Measurements from ENCODE around the gene GPR42.
"Not testable (repeated sequence)": the region's sequence is repeated elsewhere in the genome, so short reads cannot be mapped to it uniquely, and the experiment has no call there.

GPR42 gene

GRCh38 chr19:35347171-35347929, 23.5 kb upstream of the GPR42 start, which contains the start of gene FFAR1:
Gene FFAR1, plus strand, starts transcription at chr19:35347902. Its CDS starts 3,650 bp downstream, at chr19:35351552.
- no peak for DNase-seq

DNA sequence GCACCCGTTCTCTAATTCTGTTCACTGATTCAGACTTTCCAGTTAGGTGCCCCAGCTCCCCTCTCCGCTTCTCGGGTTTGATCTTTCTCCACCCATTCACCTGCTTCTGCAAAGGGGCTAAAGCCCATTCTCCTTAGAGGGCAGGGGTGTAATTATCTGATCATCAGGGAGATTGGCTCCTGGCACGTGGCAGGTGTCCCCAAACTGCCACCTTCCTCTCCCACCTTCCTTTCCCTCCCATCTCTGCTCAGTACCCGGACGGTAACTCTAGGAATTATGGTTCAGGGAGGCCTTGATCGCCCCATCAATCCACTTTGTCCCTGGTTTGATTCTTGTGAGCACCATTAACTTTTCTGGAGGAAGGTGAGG, 23.0 kb upstream of the GPR42 start:
- DNase-seq: no peak

- DNase-seq: no peak
Measured at GRCh38 chr19:35348911-35349611, 21.8 kb upstream of the GPR42 start.

- DNase-seq: no peak
Measured at GRCh38 chr19:35349614-35350521, 21.0 kb upstream of the GPR42 start.

GRCh38 chr19:35350591-35350990, 20.3 kb upstream of the GPR42 start:
- no peak for DNase-seq

- DNase-seq: no peak
Measured at GRCh38 chr19:35351411-35352176, 19.3 kb upstream of the GPR42 start.

- DNase-seq: no peak
Measured at GRCh38 chr19:35352177-35352447, 18.8 kb upstream of the GPR42 start.

GRCh38 chr19:35352448-35353304, 18.2 kb upstream of the GPR42 start:
- DNase-seq: peak; percentile 23 to 64

GRCh38 chr19:35353635-35354034, 17.2 kb upstream of the GPR42 start:
- DNase-seq: no peak

GRCh38 chr19:35354898-35355297, 16.0 kb upstream of the GPR42 start:
- DNase-seq: no peak

DNA sequence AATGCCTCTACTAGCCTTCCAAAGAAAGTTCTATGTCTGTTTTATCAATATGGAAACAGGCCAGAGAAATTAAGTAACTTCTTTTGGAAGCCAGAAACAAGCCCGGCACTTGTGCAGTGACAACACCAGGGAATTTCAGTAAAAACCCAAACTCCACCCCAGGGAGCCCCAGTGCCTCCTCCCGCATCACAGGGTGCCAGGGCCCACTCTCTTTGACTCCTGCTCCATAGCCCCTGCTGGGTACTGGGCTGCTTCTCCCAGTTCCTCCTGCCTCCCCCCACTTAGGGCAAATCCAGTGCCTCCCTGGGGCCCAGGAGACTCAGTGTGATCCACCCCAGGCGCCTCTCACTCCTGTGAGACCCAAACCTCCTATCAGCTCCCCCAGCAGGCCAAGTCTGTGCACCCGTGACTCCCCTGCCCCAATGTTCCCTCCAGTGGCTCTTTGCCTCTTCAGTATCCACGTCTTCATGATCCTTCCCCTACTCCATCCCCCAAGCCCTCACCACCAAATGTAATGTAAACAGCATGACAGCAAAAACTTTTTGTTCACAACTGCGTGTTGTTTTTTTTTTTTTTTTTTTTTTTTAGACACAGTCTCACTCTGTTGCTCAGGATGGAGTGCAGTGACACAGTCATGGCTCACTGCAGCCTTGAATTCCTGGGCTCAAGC, 14.9 kb upstream of the GPR42 start:
- DNase-seq: no peak

GRCh38 chr19:35357867-35358573, 12.8 kb upstream of the GPR42 start, which contains the start of gene FFAR3:
Gene FFAR3, plus strand, starts transcription at chr19:35358460. Its CDS starts 431 bp downstream, at chr19:35358891.
- no peak for DNase-seq

- DNase-seq: not testable (repeated sequence)
Measured at GRCh38 chr19:35358834-35359233, 12.0 kb upstream of the GPR42 start.

DNA sequence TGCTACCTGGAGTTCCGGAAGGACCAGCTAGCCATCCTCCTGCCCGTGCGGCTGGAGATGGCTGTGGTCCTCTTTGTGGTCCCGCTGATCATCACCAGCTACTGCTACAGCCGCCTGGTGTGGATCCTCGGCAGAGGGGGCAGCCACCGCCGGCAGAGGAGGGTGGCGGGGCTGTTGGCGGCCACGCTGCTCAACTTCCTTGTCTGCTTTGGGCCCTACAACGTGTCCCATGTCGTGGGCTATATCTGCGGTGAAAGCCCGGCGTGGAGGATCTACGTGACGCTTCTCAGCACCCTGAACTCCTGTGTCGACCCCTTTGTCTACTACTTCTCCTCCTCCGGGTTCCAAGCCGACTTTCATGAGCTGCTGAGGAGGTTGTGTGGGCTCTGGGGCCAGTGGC, 11.5 kb upstream of the GPR42 start:
- not testable (repeated sequence) for DNase-seq

GRCh38 chr19:35360081-35360480, 10.8 kb upstream of the GPR42 start:
- not testable (repeated sequence) for DNase-seq

- DNase-seq: no peak
Measured at GRCh38 chr19:35360880-35361420, 9.9 kb upstream of the GPR42 start.

DNA sequence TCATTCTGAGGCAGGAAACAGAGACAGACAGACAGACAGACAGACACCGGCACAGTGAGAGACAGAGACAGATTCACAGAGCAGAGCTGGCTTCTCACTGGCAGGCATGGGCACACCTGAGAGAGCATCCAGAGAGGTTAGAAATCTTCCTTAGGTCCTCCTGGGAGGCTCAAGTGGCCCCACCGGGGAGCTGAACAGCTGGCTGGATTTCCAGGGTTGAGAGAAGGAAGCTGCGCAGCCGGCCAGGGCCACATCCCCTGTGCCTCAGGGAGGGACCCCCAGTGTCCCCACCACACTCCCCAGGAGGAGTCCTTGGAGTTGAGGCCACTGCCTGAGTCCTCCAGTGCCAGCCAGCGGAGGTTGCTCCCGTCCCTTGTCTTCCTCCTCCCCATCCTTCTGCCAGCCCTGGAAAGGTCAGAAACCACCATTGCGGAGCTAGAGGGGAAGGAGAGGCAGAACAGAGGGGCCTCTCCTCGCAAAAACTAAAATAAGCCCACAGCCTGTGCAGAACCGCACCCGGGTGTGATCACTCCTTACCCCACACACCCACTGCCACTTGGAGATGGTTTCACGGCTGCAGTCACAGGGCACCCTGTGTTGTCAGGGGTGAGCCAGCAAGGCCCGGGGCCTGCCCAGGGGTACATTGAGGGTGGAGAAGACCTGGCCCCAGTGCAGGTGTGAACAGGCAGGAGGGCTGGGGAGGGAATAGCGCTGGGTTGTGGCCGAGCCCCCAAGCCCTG, 8.4 kb upstream of the GPR42 start:
- DNase-seq: no peak

DNA sequence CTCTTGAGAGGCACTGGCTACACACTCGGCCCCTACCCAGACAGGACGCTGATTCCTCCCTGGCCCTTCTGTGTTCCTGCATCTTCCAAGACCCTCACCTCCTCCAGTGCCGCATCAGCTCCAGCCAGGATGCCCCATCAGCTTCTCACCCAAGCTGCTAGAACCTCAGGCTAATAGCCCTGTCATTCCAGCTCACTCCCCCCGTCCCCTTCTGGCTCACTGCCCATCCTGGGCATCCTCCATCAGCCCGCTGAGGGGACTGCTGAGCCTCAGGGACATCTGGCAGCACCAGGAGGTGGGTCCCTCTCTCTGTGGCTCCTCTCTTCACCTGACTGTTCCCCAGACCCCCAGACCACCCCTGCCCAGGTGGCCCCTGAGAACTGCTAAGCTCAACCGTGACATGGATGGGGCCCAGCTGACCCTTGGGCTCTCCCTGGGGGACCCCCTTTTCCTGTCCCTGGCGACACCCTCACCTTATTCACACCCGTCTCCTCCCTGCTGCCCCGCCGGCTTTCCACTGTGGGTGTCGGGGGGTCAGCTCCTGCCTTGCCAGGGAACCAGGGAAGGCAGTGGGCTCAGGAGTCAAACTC, 7.8 kb upstream of the GPR42 start:
- DNase-seq: no peak
